ENCODE measurements around the gene GSK3A.

GRCh38 chr19:42226886-42227285 lies 15.5 kb downstream of the GSK3A start:
- TF ChIP-seq CTCF (IDR thresholded peaks at IDR 0.05 in 8 of 11, conservative IDR thresholded peaks at IDR 0.05 in 3 of 11): no peak
- no peak for TF ChIP-seq POLR2A (IDR thresholded peaks at IDR 0.05)
- no peak for TF ChIP-seq POLR2AphosphoS5 (IDR thresholded peaks at IDR 0.05)
